Skeletal muscle satellite cell (primary cell): ENCODE data around the gene TMEM138.

ENCODE experiments used
- H3K27me3 ChIP-seq: 2 replicates; pipeline ENCODE4 v1.7.0; 2013; ENCODE audit warnings: low read length; ENCODE audit not compliant: control insufficient read depth, insufficient read depth
- H3K36me3 ChIP-seq: 2 replicates; pipeline ENCODE4 v1.7.0; 2013; ENCODE audit warnings: mild to moderate bottlenecking, control low read depth, low read length; ENCODE audit not compliant: insufficient read depth
- H3K4me1 ChIP-seq: 2 replicates; pipeline ENCODE4 v1.7.0; 2013; ENCODE audit warnings: low read length; ENCODE audit not compliant: control insufficient read depth, insufficient read depth
- H3K4me2 ChIP-seq: 2 replicates; pipeline ENCODE4 v1.7.0; 2013; ENCODE audit warnings: mild to moderate bottlenecking, low read length
- H3K4me3 ChIP-seq: 2 replicates; pipeline ENCODE4 v1.7.0; 2013; ENCODE audit warnings: low read length
- H3K9ac ChIP-seq: 2 replicates; pipeline ENCODE4 v1.7.0; 2013; ENCODE audit warnings: mild to moderate bottlenecking, low read depth, low read length, moderate library complexity
- H3K9me3 ChIP-seq: replicated peaks from 2 replicates; pipeline ENCODE4 v1.7.0; 2013; ENCODE audit warnings: mild to moderate bottlenecking, control low read depth, low read length

Gene TMEM138

GRCh38 chr11:61403658-61404057, 41.5 kb downstream of the TMEM138 start:
- H3K9ac ChIP-seq = no peak overlapping the region
- H3K27me3 ChIP-seq = no peaks in the 10 kb centered on the region
- H3K36me3 ChIP-seq = peaks cover 71% of the 10 kb centered on the region
- H3K4me2 ChIP-seq = no peak overlapping the region
- H3K4me3 ChIP-seq = no peak overlapping the region
- H3K9me3 ChIP-seq = no peaks in the 10 kb centered on the region
- no peaks in the 10 kb centered on the region for H3K4me1 ChIP-seq

- Histone ChIP-seq H3K9me3 (no peaks in the 10 kb centered on the region), H3K9ac (no peak overlapping the region), H3K36me3 (peaks cover 73% of the 10 kb centered on the region), H3K4me2 (no peak overlapping the region), H3K4me3 (no peak overlapping the region), H3K4me1 (no peaks in the 10 kb centered on the region), H3K27me3 (no peaks in the 10 kb centered on the region)
Measured at GRCh38 chr11:61404103-61404502, 41.9 kb downstream of the TMEM138 start.

GRCh38 chr11:61404641-61405040, 42.5 kb downstream of the TMEM138 start:
- no peak overlapping the region for H3K4me2 ChIP-seq
- H3K4me3 ChIP-seq = no peak overlapping the region
- no peaks in the 10 kb centered on the region for H3K27me3 ChIP-seq
- H3K9me3 ChIP-seq = no peaks in the 10 kb centered on the region
- H3K36me3 ChIP-seq = peaks cover 74% of the 10 kb centered on the region
- H3K9ac ChIP-seq = no peak overlapping the region
- no peaks in the 10 kb centered on the region for H3K4me1 ChIP-seq

- Histone ChIP-seq H3K4me1 (no peaks in the 10 kb centered on the region), H3K4me3 (no peak overlapping the region), H3K9me3 (no peaks in the 10 kb centered on the region), H3K36me3 (peaks cover 85% of the 10 kb centered on the region), H3K4me2 (no peak overlapping the region), H3K9ac (no peak overlapping the region), H3K27me3 (no peaks in the 10 kb centered on the region)
Measured at GRCh38 chr11:61406067-61406466, 43.9 kb downstream of the TMEM138 start.

GRCh38 chr11:61406991-61407728, 45.0 kb downstream of the TMEM138 start:
- Histone ChIP-seq H3K36me3 (peaks cover 88% of the 10 kb centered on the region), H3K27me3 (no peaks in the 10 kb centered on the region), H3K4me1 (no peaks in the 10 kb centered on the region), H3K4me2 (no peak overlapping the region), H3K9ac (no peak overlapping the region), H3K4me3 (no peak overlapping the region), H3K9me3 (no peaks in the 10 kb centered on the region)

- Histone ChIP-seq H3K9me3 (no peaks in the 10 kb centered on the region), H3K9ac (no peak overlapping the region), H3K27me3 (no peaks in the 10 kb centered on the region), H3K4me1 (peaks cover 15% of the 10 kb centered on the region), H3K36me3 (peaks cover 84% of the 10 kb centered on the region), H3K4me3 (no peak overlapping the region), H3K4me2 (no peak overlapping the region)
Measured at GRCh38 chr11:61411589-61411988, 49.4 kb downstream of the TMEM138 start.

- H3K9ac ChIP-seq = peak overlapping the region; percentile 12
Measured at GRCh38 chr11:61413496-61413895, 51.3 kb downstream of the TMEM138 start.

GRCh38 chr11:61414547-61414946, 52.4 kb downstream of the TMEM138 start:
- Histone ChIP-seq H3K36me3 (peaks cover 88% of the 10 kb centered on the region), H3K9me3 (no peaks in the 10 kb centered on the region), H3K4me3 (no peak overlapping the region), H3K27me3 (no peaks in the 10 kb centered on the region), H3K4me1 (peaks cover 29% of the 10 kb centered on the region), H3K4me2 (no peak overlapping the region), H3K9ac (no peak overlapping the region)

More at GRCh38 chr11:61413496-61413895, 51.3 kb downstream of the TMEM138 start:
- peaks cover 87% of the 10 kb centered on the region for H3K36me3 ChIP-seq
- peaks cover 29% of the 10 kb centered on the region for H3K4me1 ChIP-seq
- no peak overlapping the region for H3K4me2 ChIP-seq
- H3K4me3 ChIP-seq = no peak overlapping the region
- H3K27me3 ChIP-seq = no peaks in the 10 kb centered on the region
- no peaks in the 10 kb centered on the region for H3K9me3 ChIP-seq

- Histone ChIP-seq H3K9ac (no peak overlapping the region), H3K36me3 (peaks cover 88% of the 10 kb centered on the region), H3K4me2 (no peak overlapping the region), H3K27me3 (no peaks in the 10 kb centered on the region), H3K4me1 (peaks cover 29% of the 10 kb centered on the region), H3K9me3 (no peaks in the 10 kb centered on the region), H3K4me3 (no peak overlapping the region)
Measured at GRCh38 chr11:61415381-61415780, 53.2 kb downstream of the TMEM138 start.

- peaks cover 88% of the 10 kb centered on the region for H3K36me3 ChIP-seq
Measured at GRCh38 chr11:61416941-61417340, 54.8 kb downstream of the TMEM138 start.

GRCh38 chr11:61417670-61418069, 55.5 kb downstream of the TMEM138 start:
- H3K9ac ChIP-seq = no peak overlapping the region
- peaks cover 93% of the 10 kb centered on the region for H3K36me3 ChIP-seq
- no peak overlapping the region for H3K4me3 ChIP-seq
- no peaks in the 10 kb centered on the region for H3K9me3 ChIP-seq
- no peak overlapping the region for H3K4me2 ChIP-seq
- no peaks in the 10 kb centered on the region for H3K27me3 ChIP-seq
- H3K4me1 ChIP-seq = peaks cover 29% of the 10 kb centered on the region

More at GRCh38 chr11:61416941-61417340, 54.8 kb downstream of the TMEM138 start:
- Histone ChIP-seq H3K9me3 (no peaks in the 10 kb centered on the region), H3K4me2 (no peak overlapping the region), H3K4me3 (no peak overlapping the region), H3K4me1 (peaks cover 29% of the 10 kb centered on the region), H3K27me3 (no peaks in the 10 kb centered on the region), H3K9ac (no peak overlapping the region)

- Histone ChIP-seq H3K9ac (no peak overlapping the region), H3K36me3 (peaks cover 89% of the 10 kb centered on the region), H3K4me2 (no peak overlapping the region), H3K4me3 (no peak overlapping the region), H3K4me1 (peaks cover 28% of the 10 kb centered on the region), H3K27me3 (no peaks in the 10 kb centered on the region), H3K9me3 (no peaks in the 10 kb centered on the region)
Measured at GRCh38 chr11:61418136-61418535, 56.0 kb downstream of the TMEM138 start.
